HepG2 (cell line): ENCODE results near the gene PPP1R15B. TPM values are rescaled to one million over a fixed set of nuclear protein-coding genes. Genes with fewer than 3 reads are reported as not detected.

ENCODE experiments used
- ATAC-seq: fragments of 200-7000 bp; cut with Tn5 transposase; 3 replicates; pipeline ENCODE4 v1.9.1; 2020; ENCODE audit warnings: mild to moderate bottlenecking, moderate library complexity
- BruUV-seq: library from RNA; stranded (reverse); fragments of 400-500 nt; replicated peaks from 2 replicates; lab custom pipeline; 2021; lab: Mats Ljungman, UMichigan
- CTCF ChIA-PET: fragments of 300-600 bp; formaldehyde crosslinking; extraction: SDS; loops from one replicate; lab custom pipeline; 2021; ENCODE audit warnings: low total read pairs, inconsistent platforms, low intra/inter-chr PET ratio; lab: Yijun Ruan, JAX
- POLR2A ChIA-PET: fragments of 350-600 bp; sonication (Branson Sonifier 250); formaldehyde crosslinking; loops from one replicate; lab custom pipeline; 2020; ENCODE audit warnings: antibody characterized with exemption, inconsistent platforms; lab: Yijun Ruan, JAX
- DNase-seq: peaks from one replicate; pipeline ENCODE4 v3.0.0-alpha.2; 2015; ENCODE audit warnings: low spot score
- FAIRE-seq: peaks from 3 replicates; lab custom pipeline; 2011; peaks lifted over from hg19 to GRCh38; lab: Jason Lieb, UNC
- H2AFZ ChIP-seq: one replicate; pipeline ENCODE4 v1.6.1; 2011; ENCODE audit warnings: low read length, inconsistent platforms
- H3K27ac ChIP-seq: fragments of 300-600 bp; 3 replicates; pipeline ENCODE4 v1.8.0; 2011; ENCODE audit warnings: mixed run types, mild to moderate bottlenecking, mixed read lengths, low read length, inconsistent platforms; ENCODE audit not compliant: insufficient read depth; ENCODE audit errors: extremely low read length
- H3K27me3 ChIP-seq, 2 experiments: fragments of 200-600 bp in 1 of 2; 2 replicates in 1 of 2; 3 replicates in 1 of 2; pipeline versions ENCODE4 v1.6.0 to v1.8.0; 2011; ENCODE audit warnings: low read length in 2 of 2, mild to moderate bottlenecking in 2 of 2, moderate library complexity in 2 of 2, inconsistent platforms in 1 of 2; ENCODE audit not compliant: insufficient read depth in 2 of 2, control insufficient read depth in 1 of 2
- H3K36me3 ChIP-seq, 2 experiments: fragments of 200-600 bp in 1 of 2; replicated peaks in 1 of 2; 2 replicates in 1 of 2; 3 replicates in 1 of 2; pipeline versions ENCODE4 v1.5.1 to v1.8.0; 2011; ENCODE audit warnings: low read length in 2 of 2, inconsistent platforms in 1 of 2; ENCODE audit not compliant: insufficient read depth in 2 of 2, control insufficient read depth in 1 of 2
- H3K4me1 ChIP-seq: 2 replicates; pipeline ENCODE4 v1.5.1; 2012; ENCODE audit warnings: low read length, inconsistent platforms; ENCODE audit not compliant: insufficient read depth
- H3K4me2 ChIP-seq: 2 replicates; pipeline ENCODE4 v1.6.0; 2011; ENCODE audit warnings: low read depth, low read length, inconsistent platforms
- H3K4me3 ChIP-seq, 3 experiments: fragments of 200-600 bp in 1 of 3; sonication (generic), shearing (Covaris generic) in 1 of 3; replicated peaks in 1 of 3; 2 replicates each; pipeline ENCODE4 v1.5.1; 2011 to 2016; ENCODE audit warnings: low read length in 3 of 3, inconsistent platforms in 2 of 3, low read depth in 2 of 3, mild to moderate bottlenecking in 2 of 3, control low read depth in 1 of 3, mixed read lengths in 1 of 3; ENCODE audit not compliant: insufficient read depth in 1 of 3
- H3K79me2 ChIP-seq: one replicate; pipeline ENCODE4 v1.6.1; 2011; ENCODE audit warnings: low read length, inconsistent platforms; ENCODE audit not compliant: insufficient read depth
- H3K9ac ChIP-seq: 2 replicates; pipeline ENCODE4 v1.6.0; 2011; ENCODE audit warnings: mild to moderate bottlenecking, low read depth, low read length, inconsistent platforms; ENCODE audit not compliant: insufficient read depth
- H3K9me3 ChIP-seq: 2 replicates; pipeline ENCODE4 v1.5.1; 2012; ENCODE audit warnings: mild to moderate bottlenecking, low read length
- H4K20me1 ChIP-seq: 2 replicates; pipeline ENCODE4 v1.6.0; 2011; ENCODE audit warnings: inconsistent platforms, mild to moderate bottlenecking, low read length, moderate library complexity; ENCODE audit not compliant: insufficient read depth
- ARNTL ChIP-seq: sonication (generic); formaldehyde crosslinking; IDR thresholded peaks from 2 replicates; pipeline ENCODE4 v1.4.0; 2020; ENCODE audit warnings: mild to moderate bottlenecking, missing genetic modification reagents
- CHD4 ChIP-seq: fragments of 200-600 bp; sonication (generic); IDR thresholded peaks from 2 replicates; pipeline ENCODE4 v1.7.0; 2017; ENCODE audit warnings: mild to moderate bottlenecking, low read length, borderline replicate concordance
- ELF3 ChIP-seq: IDR thresholded peaks from 2 replicates; pipeline ENCODE4 v1.6.1; 2016; ENCODE audit warnings: missing genetic modification reagents, missing compliant biosample characterization
- EZH2 ChIP-seq: conservative IDR thresholded peaks from 2 replicates; pipeline ENCODE4 v1.6.1; 2012; ENCODE audit warnings: mild to moderate bottlenecking, low read depth, low read length, moderate library complexity
- FOSL2 ChIP-seq: sonication (generic); formaldehyde crosslinking; IDR thresholded peaks from 2 replicates; pipeline ENCODE4 v1.4.0; 2020; ENCODE audit warnings: missing genetic modification reagents
- NR1H2 ChIP-seq: sonication (generic); formaldehyde crosslinking; IDR thresholded peaks from 2 replicates; pipeline ENCODE4 v1.8.1; 2022; ENCODE audit warnings: low read depth, missing genetic modification reagents, borderline replicate concordance
- RCOR2 ChIP-seq: IDR thresholded peaks from 2 replicates; pipeline ENCODE4 v1.6.1; 2016; ENCODE audit warnings: missing biosample characterization, missing genetic modification reagents
- TAF15 ChIP-seq: fragments of 200-400 bp; formaldehyde crosslinking; IDR thresholded peaks from one replicate; pipeline ENCODE4 v1.6.1; 2018; ENCODE audit warnings: mild to moderate bottlenecking, low read depth, low read length; ENCODE audit not compliant: poor library complexity, severe bottlenecking
- YEATS4 ChIP-seq: sonication (generic); formaldehyde crosslinking; IDR thresholded peaks from 2 replicates; pipeline ENCODE4 v1.4.0; 2020; ENCODE audit warnings: missing genetic modification reagents, borderline replicate concordance
- ZNF207 ChIP-seq: fragments of 450-650 bp; IDR thresholded peaks from 2 replicates; pipeline ENCODE4 v1.6.1; 2016; ENCODE audit warnings: antibody characterized with exemption, borderline replicate concordance
- ZNF501 ChIP-seq: sonication (generic); formaldehyde crosslinking; IDR thresholded peaks from 2 replicates; pipeline ENCODE4 v1.5.1; 2020; ENCODE audit warnings: mild to moderate bottlenecking, moderate library complexity, missing genetic modification reagents
- ZNF564 ChIP-seq: sonication (generic); formaldehyde crosslinking; IDR thresholded peaks from 2 replicates; pipeline ENCODE4 v1.8.1; 2023; ENCODE audit warnings: mild to moderate bottlenecking, missing genetic modification reagents
- ZNF766 ChIP-seq: sonication (generic); formaldehyde crosslinking; IDR thresholded peaks from 2 replicates; pipeline ENCODE4 v1.5.0; 2020; ENCODE audit warnings: missing genetic modification reagents, borderline replicate concordance
- ZSCAN31 ChIP-seq: sonication (generic); formaldehyde crosslinking; IDR thresholded peaks from 2 replicates; pipeline ENCODE4 v1.5.0; 2020; ENCODE audit warnings: low read depth, mild to moderate bottlenecking, missing genetic modification reagents
- WGBS: methylation state at CpG from one replicate; pipeline ENCODE4 v1.1.6; 2017; ENCODE audit warnings: low lambda C conversion rate; 5-methylcytosine and 5-hydroxymethylcytosine counted together
- in situ Hi-C: cut with HindIII; loops from 2 replicates; pipeline ENCODE4 v1.10.0; 2017; ENCODE audit warnings: low pct_unique_long_range_greater_than_20kb; ENCODE audit not compliant: extremely low pct_ligation_motif_present
- intact Hi-C: fragments of 100-400 bp; cut with micrococcal nuclease; formaldehyde crosslinking; loops from one replicate; pipeline ENCODE4 v1.10.0; 2022; ENCODE audit not compliant: unreplicated experiment
- polyA plus RNA-seq, 8 experiments: library from polyadenylated mRNA; depleted of rRNA in 3 of 8; stranded (reverse) in 7 of 8; unstranded in 1 of 8; fragments of >200 nt; fragmentation: Illumina TruSeq in 4 of 8; extraction: Trizol in 4 of 8; gene quantifications; 2 replicates each; pipeline versions ENCODE4 v1.2.1 to v1.2.3, GENCODE V29; 2011 to 2016; ENCODE audit warnings: low read depth in 4 of 8, missing spikeins in 1 of 8, mixed read lengths in 1 of 8; ENCODE audit not compliant: insufficient read depth in 1 of 8
- total RNA-seq, 5 experiments: library from RNA; depleted of rRNA; stranded (reverse); fragments of >200 nt; fragmentation: Illumina TruSeq; extraction: Trizol; gene quantifications; 2 replicates each; pipeline ENCODE4 v1.2.3, GENCODE V29; 2016; ENCODE audit warnings: low read depth in 1 of 5
- TF ChIP-seq, protein P1 (sequence below): sonication (generic); formaldehyde crosslinking; conservative IDR thresholded peaks from 2 replicates; pipeline ENCODE4 v1.4.0; 2020; ENCODE audit warnings: missing genetic modification reagents

PPP1R15B gene
- total and polyA plus RNA-seq, 2 of the 13 experiments (the other 11 are each of a cell fraction or from before 2014, with no cell fraction given): 13.4 to 23.8 TPM

DNA sequence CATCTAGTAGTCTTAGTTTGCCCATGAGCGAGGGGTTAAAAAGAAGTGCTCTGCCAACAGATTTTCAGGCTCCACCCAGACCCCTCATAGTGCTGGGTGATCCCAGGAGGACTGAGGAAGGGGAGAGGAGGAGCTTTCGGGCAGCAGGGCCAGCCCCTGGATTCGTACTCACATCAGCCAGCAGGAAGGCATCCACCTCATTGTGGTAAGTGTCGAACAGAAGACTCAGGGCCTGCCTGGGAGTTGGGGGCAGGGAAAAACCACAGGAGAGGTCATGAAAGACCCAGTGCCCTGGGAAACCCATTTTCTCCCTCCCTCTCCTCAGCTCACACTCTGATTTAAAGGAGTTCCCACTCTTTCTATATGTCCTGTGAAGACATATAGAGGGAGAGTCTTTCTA, 48.1 kb upstream of the PPP1R15B start:
- no peaks in the 10 kb centered on the region for H4K20me1 ChIP-seq
- ATAC-seq: no peak
- no TSS peak for BruUV-seq

More for the DNA sequence above, 48.1 kb upstream of the PPP1R15B start:
- Histone ChIP-seq H3K27me3 (no peaks in the 10 kb centered on the region), H3K4me1 (no peaks in the 10 kb centered on the region), H3K4me3 (no peak overlapping the region), H2AFZ (no peak overlapping the region), H3K9ac (no peak overlapping the region), H3K79me2 (no peaks in the 10 kb centered on the region), H3K9me3 (no peaks in the 10 kb centered on the region), H3K4me2 (no peak overlapping the region), H3K27ac (no peak overlapping the region), H3K36me3 (peaks cover 4 to 7% of the 10 kb centered on the region in 2 experiments; a peak in 3 of 5 replicates)
- DNase-seq: no peak
- no peak for TF ChIP-seq EZH2
- TF ChIP-seq NR1H2 (CRISPR knock-in tag): no peak
- no peak for TF ChIP-seq ARNTL (CRISPR knock-in tag)
- no peak for TF ChIP-seq CHD4
- TF ChIP-seq ZNF766 (CRISPR knock-in tag): no peak
- TF ChIP-seq ZSCAN31 (CRISPR knock-in tag): no peak
- TF ChIP-seq RCOR2: no peak
- TF ChIP-seq ZNF501: no peak
- TF ChIP-seq ZNF564 (CRISPR knock-in tag): no peak
- no peak for TF ChIP-seq ZNF207
- TF ChIP-seq, protein P1, sequence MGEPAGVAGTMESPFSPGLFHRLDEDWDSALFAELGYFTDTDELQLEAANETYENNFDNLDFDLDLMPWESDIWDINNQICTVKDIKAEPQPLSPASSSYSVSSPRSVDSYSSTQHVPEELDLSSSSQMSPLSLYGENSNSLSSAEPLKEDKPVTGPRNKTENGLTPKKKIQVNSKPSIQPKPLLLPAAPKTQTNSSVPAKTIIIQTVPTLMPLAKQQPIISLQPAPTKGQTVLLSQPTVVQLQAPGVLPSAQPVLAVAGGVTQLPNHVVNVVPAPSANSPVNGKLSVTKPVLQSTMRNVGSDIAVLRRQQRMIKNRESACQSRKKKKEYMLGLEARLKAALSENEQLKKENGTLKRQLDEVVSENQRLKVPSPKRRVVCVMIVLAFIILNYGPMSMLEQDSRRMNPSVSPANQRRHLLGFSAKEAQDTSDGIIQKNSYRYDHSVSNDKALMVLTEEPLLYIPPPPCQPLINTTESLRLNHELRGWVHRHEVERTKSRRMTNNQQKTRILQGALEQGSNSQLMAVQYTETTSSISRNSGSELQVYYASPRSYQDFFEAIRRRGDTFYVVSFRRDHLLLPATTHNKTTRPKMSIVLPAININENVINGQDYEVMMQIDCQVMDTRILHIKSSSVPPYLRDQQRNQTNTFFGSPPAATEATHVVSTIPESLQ: no peak
- no peak for TF ChIP-seq YEATS4 (CRISPR knock-in tag)
- TF ChIP-seq ELF3 (CRISPR knock-in tag): no peak
- no peak for TF ChIP-seq TAF15
- no peak for TF ChIP-seq FOSL2 (CRISPR knock-in tag)
- in situ Hi-C loops: no loop called here
- WGBS: 93% methylated on average over 3 of the region's 4 CpGs
- POLR2A ChIA-PET: no interaction called here
- intact Hi-C loops: no loop called here
- CTCF ChIA-PET: no interaction called here
- FAIRE-seq: no peak
